GM18505 (cell line): ENCODE measurements around the gene PPIP5K2.
"Not testable (repeated sequence)": the region's sequence is repeated elsewhere in the genome, so short reads cannot be mapped to it uniquely, and the experiment has no call there.

Source experiments
- ATAC-seq: cut with Tn5 transposase; IDR thresholded peaks from one replicate; pipeline ENCODE4 v1.9.1; 2021; ENCODE audit not compliant: unreplicated experiment
- POLR2A ChIP-seq: IDR thresholded peaks from 4 replicates; pipeline ENCODE4 v1.6.1; 2011; ENCODE audit warnings: borderline replicate concordance; ENCODE audit not compliant: insufficient read depth, insufficient read length; ENCODE audit errors: extremely low read depth

PPIP5K2 gene

GRCh38 chr5:103135461-103135860 lies 15.4 kb downstream of the PPIP5K2 start:
- no peak for TF ChIP-seq POLR2A

DNA sequence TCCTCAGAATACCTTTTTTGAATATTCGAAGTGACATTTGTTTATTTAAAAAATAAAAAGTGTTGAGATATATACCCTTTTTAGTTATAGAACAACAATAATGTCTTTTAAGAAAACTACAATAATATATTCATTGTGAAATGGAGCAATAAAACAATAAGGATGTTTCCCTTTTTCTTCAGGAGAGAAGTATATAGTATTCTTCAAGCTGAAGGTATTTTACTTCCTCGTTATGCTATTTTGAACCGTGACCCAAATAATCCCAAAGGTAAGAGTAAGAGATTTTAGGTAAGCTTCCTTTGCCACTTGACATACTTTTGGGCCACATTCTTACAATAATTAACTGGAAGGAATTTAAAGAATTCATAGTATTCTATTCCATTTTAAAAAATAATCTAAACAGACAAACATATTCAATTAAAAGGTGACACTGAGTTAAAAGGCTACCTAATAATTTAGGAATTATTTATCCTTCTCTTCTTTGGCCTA lies 18.1 kb downstream of the PPIP5K2 start:
- no peak for ATAC-seq
- TF ChIP-seq POLR2A = no peak

More at GRCh38 chr5:103135461-103135860, 15.4 kb downstream of the PPIP5K2 start:
- ATAC-seq = no peak

GRCh38 chr5:103139264-103139865 lies 19.3 kb downstream of the PPIP5K2 start:
- no peak for TF ChIP-seq POLR2A
- peak; percentile 95 for ATAC-seq

DNA sequence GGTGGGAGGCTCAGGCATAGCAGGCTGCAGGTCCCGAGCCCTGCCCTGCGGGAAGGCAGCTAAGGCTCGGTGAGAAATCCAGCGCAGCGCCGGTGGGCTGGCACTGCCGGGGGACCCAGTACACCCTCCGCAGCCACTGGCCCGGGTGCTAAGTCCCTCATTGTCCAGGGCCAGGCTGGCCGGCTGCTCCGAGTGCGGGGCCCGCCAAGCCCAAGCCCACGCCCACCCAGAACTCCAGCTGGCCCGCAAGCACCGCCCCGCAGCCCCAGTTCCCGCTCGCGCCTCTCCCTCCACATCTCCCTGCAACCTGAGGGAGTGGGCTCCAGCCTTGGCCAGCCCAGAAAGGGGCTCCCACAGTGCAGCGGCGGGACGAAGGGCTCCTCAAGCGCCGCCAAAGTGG lies 22.0 kb downstream of the PPIP5K2 start:
- not testable (repeated sequence) for ATAC-seq

GRCh38 chr5:103145196-103145595 lies 25.1 kb downstream of the PPIP5K2 start:
- TF ChIP-seq POLR2A = no peak
- ATAC-seq = no peak

GRCh38 chr5:103148213-103148612 lies 28.1 kb downstream of the PPIP5K2 start:
- ATAC-seq = no peak
- TF ChIP-seq POLR2A = no peak

DNA sequence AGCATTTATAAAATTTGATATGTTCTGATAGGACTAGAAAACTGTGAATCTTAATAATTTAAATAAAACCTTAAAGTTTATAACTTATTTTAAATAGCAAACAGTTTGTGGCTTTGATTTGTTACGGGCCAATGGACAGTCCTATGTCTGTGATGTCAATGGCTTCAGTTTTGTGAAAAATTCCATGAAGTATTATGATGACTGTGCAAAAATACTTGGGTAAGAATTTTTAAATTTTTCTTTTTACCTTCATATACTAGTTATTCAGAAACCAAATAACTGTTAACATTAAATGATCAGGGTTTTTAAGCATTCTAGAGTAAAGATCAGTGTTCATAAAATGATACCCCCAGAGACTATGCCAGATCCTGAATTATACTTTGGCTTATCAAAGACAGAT lies 31.1 kb downstream of the PPIP5K2 start:
- no peak for ATAC-seq
- TF ChIP-seq POLR2A = no peak

- TF ChIP-seq POLR2A = no peak
- ATAC-seq = no peak
Measured at GRCh38 chr5:103166706-103167105, 46.6 kb downstream of the PPIP5K2 start.

GRCh38 chr5:103174147-103174546 lies 54.0 kb downstream of the PPIP5K2 start:
- no peak for ATAC-seq
- TF ChIP-seq POLR2A = no peak

DNA sequence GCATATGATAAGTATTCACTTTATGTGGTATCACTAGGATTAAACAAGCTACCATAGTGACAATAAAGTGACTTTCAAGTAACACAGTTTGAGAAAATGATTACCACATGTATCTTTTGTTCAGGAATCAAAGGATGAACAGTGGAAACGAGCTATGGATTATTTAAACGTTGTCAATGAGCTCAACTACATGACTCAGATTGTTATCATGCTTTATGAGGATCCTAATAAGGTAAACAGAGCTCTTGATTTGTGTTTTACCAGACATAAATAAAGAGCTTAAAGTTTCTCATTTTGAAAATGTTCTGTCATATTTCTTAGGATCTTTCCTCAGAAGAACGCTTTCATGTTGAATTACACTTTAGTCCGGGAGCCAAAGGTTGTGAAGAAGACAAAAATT lies 57.4 kb downstream of the PPIP5K2 start:
- no peak for ATAC-seq

GRCh38 chr5:103178167-103178566 lies 58.1 kb downstream of the PPIP5K2 start:
- ATAC-seq = no peak
- no peak for TF ChIP-seq POLR2A

More for the DNA sequence above, 57.4 kb downstream of the PPIP5K2 start:
- no peak for TF ChIP-seq POLR2A

DNA sequence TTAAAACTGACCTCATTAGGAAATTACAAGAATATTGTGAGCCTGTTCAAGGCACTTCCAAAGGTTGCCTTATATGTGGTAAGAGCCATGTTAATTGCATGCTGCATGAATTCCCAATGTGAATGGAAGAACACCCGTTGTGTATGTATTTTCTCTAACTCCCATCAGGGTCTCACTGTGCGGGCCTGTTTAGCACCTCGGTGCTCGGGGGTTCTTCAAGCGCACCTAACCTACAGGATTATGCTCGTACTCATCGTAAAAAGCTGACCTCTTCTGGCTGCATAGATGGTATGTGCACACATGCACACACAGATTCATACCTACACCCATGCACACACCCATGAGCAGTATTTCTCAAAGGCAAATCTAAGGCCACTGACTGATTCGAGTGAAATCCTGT lies 66.1 kb downstream of the PPIP5K2 start:
- no peak for TF ChIP-seq POLR2A
- ATAC-seq = no peak

GRCh38 chr5:103188436-103188835 lies 68.3 kb downstream of the PPIP5K2 start:
- ATAC-seq = no peak
- TF ChIP-seq POLR2A = no peak

DNA sequence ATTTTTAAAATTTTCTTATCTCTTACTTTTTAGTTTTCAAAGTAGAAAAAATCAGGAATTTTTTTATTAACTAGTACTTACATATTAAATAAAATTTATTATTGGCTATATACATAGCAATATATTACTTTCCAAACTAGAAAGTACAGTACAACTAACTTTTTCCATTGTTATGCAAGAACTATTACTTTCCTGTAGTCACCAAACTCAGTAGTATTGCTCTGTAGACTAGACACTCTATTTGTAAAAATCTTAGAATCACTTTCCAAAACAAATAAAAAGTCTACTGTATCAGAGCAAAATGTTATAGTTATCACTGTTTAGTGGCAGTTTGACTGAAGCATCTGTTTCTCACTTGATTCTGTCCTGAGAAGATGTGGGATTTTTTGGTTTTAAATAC lies 83.1 kb downstream of the PPIP5K2 start:
- no peak for TF ChIP-seq POLR2A
- ATAC-seq = no peak

DNA sequence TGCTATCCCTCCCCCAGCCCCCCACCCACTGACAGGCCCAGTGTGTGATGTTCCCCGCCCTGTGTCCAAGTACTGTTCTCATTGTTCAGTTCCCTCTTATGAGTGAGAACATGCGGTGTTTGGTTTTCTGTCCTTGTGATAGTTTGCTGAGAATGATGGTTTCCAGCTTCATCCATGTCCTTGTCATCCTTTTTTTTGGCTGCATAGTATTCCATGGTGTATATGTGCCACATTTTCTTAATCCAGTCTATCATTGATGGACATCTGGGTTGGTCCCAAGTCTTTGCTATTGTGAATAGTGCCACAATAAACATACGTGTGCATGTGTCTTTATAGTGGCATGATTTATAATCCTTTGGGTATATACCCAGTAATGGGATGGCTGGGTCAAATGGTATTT lies 84.9 kb downstream of the PPIP5K2 start:
- not testable (repeated sequence) for ATAC-seq
